Measurements from ENCODE around the gene HINT1.
"Not testable (repeated sequence)": the region's sequence is repeated elsewhere in the genome, so short reads cannot be mapped to it uniquely, and the experiment has no call there.

HINT1 gene

GRCh38 chr5:131170540-131171275, 5.7 kb upstream of the HINT1 start, which contains the start of gene LYRM7:
Gene LYRM7 (plus strand): TSS chr5:131170944. CDS start chr5:131171021, 77 bp downstream.
- peak; percentile 94 for DNase-seq (ENCODE audit: low read depth in 2 of 2)

DNA sequence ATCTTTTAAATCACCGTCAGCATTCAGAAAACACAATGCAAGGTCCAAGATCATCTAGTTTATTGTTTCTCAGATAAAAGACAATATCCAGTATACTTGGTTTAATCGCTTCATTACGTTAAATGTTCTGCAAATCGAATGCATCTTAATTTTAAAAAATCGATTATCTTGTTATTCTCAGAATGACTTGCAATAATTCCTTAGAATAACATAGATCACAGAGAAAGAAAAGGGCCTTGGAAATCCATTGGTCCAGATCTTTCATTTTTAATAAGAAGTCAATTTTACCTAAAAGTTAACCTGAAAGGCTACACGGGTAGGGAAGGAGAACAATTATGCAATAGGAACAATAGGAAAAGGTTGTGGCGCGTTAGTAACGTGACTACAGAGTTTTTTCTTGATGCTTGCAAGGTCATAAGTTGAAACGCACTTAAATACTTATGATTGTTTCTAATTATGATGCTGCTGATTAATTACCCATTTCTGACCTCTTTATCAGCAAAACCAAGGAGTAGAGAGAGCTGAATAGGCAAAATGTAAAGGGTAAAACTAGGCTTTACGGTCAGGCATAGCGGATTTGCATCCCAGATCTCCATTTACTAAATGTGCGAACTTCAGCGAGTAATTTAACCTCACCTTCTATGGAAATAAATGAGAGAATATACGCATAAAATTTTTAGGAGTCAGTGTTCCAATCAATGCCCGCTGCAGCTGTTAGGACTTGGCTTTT, 4.9 kb upstream of the HINT1 start:
- DNase-seq (ENCODE audit: low read depth in 2 of 2), result no peak

GRCh38 chr5:131167615-131168014, 2.6 kb upstream of the HINT1 start:
- no peak for DNase-seq (ENCODE audit: low read depth in 2 of 2)

- peak; percentile 47 to 57 for DNase-seq (ENCODE audit: low read depth in 2 of 2)
Measured at GRCh38 chr5:131164191-131165118, 601 bp downstream of the HINT1 start.

DNA sequence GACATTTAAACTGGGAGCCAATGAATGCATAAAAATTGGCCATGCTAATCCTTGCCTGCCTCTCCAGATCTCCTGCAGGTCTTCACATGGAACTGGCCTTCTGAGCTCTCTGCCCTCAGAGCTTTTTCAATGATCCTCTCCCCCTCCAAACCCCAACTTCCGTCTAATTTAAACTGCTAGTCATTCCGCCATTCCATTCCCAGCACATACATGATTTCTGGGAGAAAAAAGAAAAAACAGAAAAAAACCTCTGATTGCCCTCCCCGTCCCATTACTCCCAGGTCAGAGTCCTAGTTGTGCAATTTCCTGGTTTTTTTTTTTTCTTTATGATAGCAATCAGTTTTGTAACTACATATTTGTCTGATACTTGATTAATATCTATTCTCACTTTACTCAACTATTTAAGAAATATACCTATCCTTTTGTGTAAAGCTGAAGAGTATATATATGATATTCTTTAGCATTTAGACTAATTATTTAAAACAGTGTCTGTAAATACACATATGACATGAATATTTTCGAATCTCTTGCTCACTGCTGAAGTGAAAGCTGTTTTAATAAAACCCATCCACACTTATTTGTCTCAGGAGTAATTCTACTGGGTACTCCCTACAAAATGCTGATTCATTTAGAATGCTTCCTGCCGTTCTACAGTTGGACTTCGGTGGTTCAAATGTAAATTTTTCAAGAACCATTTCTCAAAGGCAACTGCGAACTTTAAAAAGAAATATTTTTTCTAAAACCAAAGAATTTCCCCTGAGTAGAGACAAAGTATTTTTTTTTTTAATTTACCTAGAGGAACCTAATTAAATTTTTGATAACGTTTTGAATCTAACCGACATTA, 1.6 kb downstream of the HINT1 start:
- no peak for DNase-seq (ENCODE audit: low read depth in 2 of 2)

DNA sequence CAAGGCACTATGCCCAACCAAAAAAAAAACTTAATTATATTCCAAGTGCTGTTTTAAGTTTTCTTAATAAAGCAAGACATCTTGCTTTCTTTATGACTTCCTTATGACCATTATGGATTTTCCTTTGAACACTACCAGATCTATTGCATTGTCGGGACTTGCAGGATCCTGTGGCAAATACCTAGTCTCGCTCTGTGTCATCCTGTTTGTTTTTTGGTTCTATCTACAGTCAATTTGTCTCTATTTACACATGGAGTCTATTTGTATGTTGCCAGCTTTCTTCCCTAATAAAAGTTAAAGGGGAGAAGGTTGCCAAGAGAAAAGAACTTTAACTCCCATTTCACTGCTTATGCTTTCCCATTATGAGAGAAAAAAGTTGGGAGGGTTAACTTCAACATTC, 4.9 kb downstream of the HINT1 start:
- DNase-seq (ENCODE audit: low read depth in 2 of 2), result no peak

DNA sequence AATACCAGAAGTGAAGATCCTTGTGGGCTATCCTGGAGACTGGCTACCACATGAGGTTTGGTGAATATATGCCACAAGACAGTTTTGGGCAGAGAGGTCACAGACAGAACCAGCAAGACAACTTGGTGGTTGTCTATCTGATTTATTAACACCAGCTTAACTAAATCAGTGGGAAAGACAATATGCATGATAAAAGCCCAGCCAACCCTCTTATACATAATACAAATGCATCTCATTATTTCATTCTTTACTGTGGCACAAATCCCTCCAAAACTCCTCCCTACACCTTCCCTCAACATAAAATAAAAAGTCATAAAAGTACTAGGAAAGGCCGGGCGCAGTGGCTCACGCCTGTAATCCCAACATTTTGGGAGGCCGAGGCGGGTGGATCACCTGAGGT, 8.1 kb downstream of the HINT1 start:
- no peak for DNase-seq (ENCODE audit: low read depth in 2 of 2)

GRCh38 chr5:131156385-131156784, 8.7 kb downstream of the HINT1 start:
- DNase-seq (ENCODE audit: low read depth in 2 of 2), result no peak

- DNase-seq (ENCODE audit: low read depth in 2 of 2), result no peak
Measured at GRCh38 chr5:131151216-131151615, 13.8 kb downstream of the HINT1 start.

DNA sequence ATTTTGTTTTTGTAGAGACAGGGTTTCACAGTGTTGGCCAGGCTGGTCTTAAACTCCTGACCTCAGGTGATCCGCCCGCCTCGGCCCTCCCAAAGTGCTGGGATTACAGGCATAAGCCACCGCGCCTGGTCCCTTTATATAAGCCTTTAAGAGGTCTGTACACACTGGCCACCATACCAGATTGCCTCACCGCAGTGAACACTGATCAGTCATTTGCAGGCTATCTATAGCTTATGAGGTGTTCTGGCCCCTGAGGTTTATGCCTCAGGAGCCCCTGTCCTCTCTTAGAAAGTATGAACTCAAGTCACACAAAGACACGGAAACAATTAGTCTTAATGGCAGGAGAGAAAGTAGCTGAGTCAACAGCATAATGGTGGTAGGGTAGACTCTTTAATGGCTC, 14.6 kb downstream of the HINT1 start:
- no peak for DNase-seq (ENCODE audit: low read depth in 2 of 2)

DNA sequence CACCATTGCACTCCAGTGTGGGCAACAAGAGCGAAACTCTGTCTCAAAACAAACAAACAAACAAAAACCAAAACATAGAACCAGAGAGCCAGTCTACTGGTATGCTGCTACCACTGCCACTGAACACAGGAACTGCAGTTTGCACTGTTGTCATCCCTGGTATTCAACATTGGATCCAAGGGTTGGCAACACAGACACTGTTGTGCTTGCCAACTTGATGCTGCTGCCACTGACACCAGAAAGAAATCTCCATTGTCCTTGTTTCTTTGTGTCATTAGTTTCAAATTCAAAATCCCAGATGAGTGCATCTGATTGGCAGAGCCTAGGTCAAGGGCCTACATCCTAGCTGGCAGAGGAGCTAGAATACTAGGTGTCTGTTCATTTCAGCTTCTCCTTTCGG, 16.2 kb downstream of the HINT1 start:
- DNase-seq (ENCODE audit: low read depth in 2 of 2), result no peak

DNA sequence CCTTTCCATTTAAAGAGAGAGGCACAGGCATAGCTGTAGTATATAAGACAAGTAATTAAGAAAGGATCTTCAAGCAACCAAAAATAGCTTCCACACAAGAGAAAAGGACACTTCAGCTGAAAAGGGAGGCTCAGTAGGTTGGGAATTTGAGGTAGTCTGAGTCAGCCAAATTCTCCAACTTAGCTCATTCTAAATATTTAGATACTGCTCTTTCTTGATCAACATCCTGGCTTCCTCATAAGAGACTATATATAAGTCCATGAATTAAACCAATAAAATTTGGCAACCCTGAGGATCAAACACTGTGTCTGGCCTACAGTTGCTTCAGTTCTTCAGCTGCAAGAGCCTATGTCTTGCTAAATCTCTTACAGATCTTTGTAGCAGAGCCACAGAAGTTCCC, 17.8 kb downstream of the HINT1 start:
- DNase-seq (ENCODE audit: low read depth in 2 of 2), result no peak

- no peak for DNase-seq (ENCODE audit: low read depth in 2 of 2)
Measured at GRCh38 chr5:131142970-131143617, 22.0 kb downstream of the HINT1 start.

- DNase-seq (ENCODE audit: low read depth in 2 of 2), result no peak
Measured at GRCh38 chr5:131139321-131139720, 25.7 kb downstream of the HINT1 start.

GRCh38 chr5:131138406-131138805, 26.6 kb downstream of the HINT1 start:
- not testable (repeated sequence) for DNase-seq (ENCODE audit: low read depth in 2 of 2)

- not testable (repeated sequence) for DNase-seq (ENCODE audit: low read depth in 2 of 2)
Measured at GRCh38 chr5:131133091-131133490, 32.0 kb downstream of the HINT1 start.

GRCh38 chr5:131129306-131129705, 35.8 kb downstream of the HINT1 start:
- DNase-seq (ENCODE audit: low read depth in 2 of 2), result no peak

GRCh38 chr5:131127244-131127643, 37.8 kb downstream of the HINT1 start:
- not testable (repeated sequence) for DNase-seq (ENCODE audit: low read depth in 2 of 2)

GRCh38 chr5:131114754-131115153, 50.3 kb downstream of the HINT1 start:
- DNase-seq (ENCODE audit: low read depth in 2 of 2), result no peak

DNA sequence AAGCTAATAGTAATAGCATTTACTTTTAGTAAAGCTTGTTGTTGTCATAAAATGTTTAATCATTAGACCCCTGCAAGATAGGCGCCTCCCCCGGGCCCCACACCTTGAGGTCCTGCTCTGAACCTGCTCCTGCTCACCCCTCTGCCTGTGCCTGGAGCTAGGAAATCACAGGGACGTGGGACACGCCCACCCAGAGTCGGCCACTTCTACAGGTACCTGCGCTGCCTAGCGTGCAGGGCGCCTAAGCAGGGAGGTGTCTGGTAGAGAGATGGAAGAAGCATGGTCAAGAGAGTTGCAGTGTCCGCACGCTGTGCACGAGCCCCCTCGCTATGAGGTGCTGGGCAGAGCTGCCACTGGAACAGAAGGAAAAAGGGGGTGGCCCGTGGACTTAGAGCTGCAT, 52.6 kb downstream of the HINT1 start:
- no peak for DNase-seq (ENCODE audit: low read depth in 2 of 2)

- DNase-seq (ENCODE audit: low read depth in 2 of 2), result no peak
Measured at GRCh38 chr5:131110256-131110594, 54.8 kb downstream of the HINT1 start.

Measured in stimulated activated CD4-positive, alpha-beta T cell treated with anti-CD3 and anti-CD28 coated beads, Interleukin-15, amount 100 ng/mL, for 48 hours (primary cell).